Measurements from ENCODE around the gene MACROD2. TPM values are rescaled to one million over a fixed set of nuclear protein-coding genes. Genes with fewer than 3 reads are reported as not detected.

MACROD2 gene
- total and polyA plus RNA-seq, 2 of the 4 experiments (the other 2 are of a cell fraction): not detected

GRCh38 chr20:15278041-15278440 lies 1282.7 kb downstream of the MACROD2 start:
- H3K14ac ChIP-seq (replicated peaks; ENCODE audit: low read depth, low read length): no peak overlapping the region
- H4K91ac ChIP-seq (ENCODE audit: insufficient read depth, low read depth, low read length): no peak overlapping the region
- no peak for ATAC-seq (ENCODE audit: low read depth)
- no peak overlapping the region for H2BK120ac ChIP-seq (ENCODE audit: low read depth, low read length)
- H3K23ac ChIP-seq (ENCODE audit: low read depth, low read length): no peak overlapping the region
- no peaks in the 10 kb centered on the region for H3K36me3 ChIP-seq (ENCODE audit: control insufficient read depth, insufficient read depth, low read length)
- no peaks in the 10 kb centered on the region for H3K4me1 ChIP-seq (ENCODE audit: control insufficient read depth, insufficient read depth, low read length)
- H3K79me1 ChIP-seq (ENCODE audit: low read depth in 1 of 2, low read length in 2 of 2): no peaks in the 10 kb centered on the region
- ChIA-PET CTCF (no interaction called here), POLR2A (ENCODE audit: unreplicated experiment) (no interaction called here)
- BruUV-seq (replicated peaks): no TSS peak
- no peak overlapping the region for H3K27ac ChIP-seq (ENCODE audit: insufficient read depth, low read length)
- H2AK5ac ChIP-seq (ENCODE audit: low read depth, low read length): no peak overlapping the region
- H3K18ac ChIP-seq (ENCODE audit: low read depth, low read length): no peak overlapping the region
- H2BK20ac ChIP-seq (ENCODE audit: low read depth, low read length): no peak overlapping the region
- H2AFZ ChIP-seq (replicated peaks; ENCODE audit: low read length, poor library complexity): no peak overlapping the region
- peaks cover 6% of the 10 kb centered on the region for H3K9me3 ChIP-seq (ENCODE audit: control insufficient read depth, insufficient read depth, low read length)
- no peak for TF ChIP-seq RCOR1 (IDR thresholded peaks at IDR 0.05; ENCODE audit: insufficient replicate concordance, low read length)
- TF ChIP-seq CHD1 (IDR thresholded peaks at IDR 0.05; ENCODE audit: low read depth, low read length): no peak
- no peak overlapping the region for H2BK5ac ChIP-seq (ENCODE audit: low read depth, low read length, poor library complexity, severe bottlenecking)
- H4K20me1 ChIP-seq (ENCODE audit: insufficient read depth, low read length): no peaks in the 10 kb centered on the region
- H3K4me2 ChIP-seq (ENCODE audit: low read depth, low read length): no peak overlapping the region
- dilution Hi-C loops (cut with HindIII; ENCODE audit: low sequenced_read_pairs, unreplicated experiment) (no loop called here), in situ Hi-C loops (cut with MboI; ENCODE audit: low sequenced_read_pairs) (no loop called here), intact Hi-C loops (cut with micrococcal nuclease) (no loop called here)
- H3K9me1 ChIP-seq (ENCODE audit: insufficient read depth, low read length): no peaks in the 10 kb centered on the region
- DNase-seq: no peak
- H3K56ac ChIP-seq (ENCODE audit: extremely low read depth, insufficient read depth, low read length): no peak overlapping the region
- H2AK9ac ChIP-seq (replicated peaks; ENCODE audit: low read depth, low read length, poor library complexity): no peak overlapping the region
- H2BK15ac ChIP-seq (ENCODE audit: low read depth, low read length): no peak overlapping the region
- H4K5ac ChIP-seq (ENCODE audit: low read depth, low read length): no peak overlapping the region
- H3K27me3 ChIP-seq (ENCODE audit: control insufficient read depth, insufficient read depth, low read length): no peaks in the 10 kb centered on the region
- no peak overlapping the region for H4K8ac ChIP-seq (ENCODE audit: low read depth in 2 of 2, low read length in 2 of 2)
- H3K9ac ChIP-seq (ENCODE audit: low read depth, low read length): no peak overlapping the region
- H3K4me3 ChIP-seq (ENCODE audit: insufficient read depth, low read depth, low read length): no peak overlapping the region
- H3K4ac ChIP-seq (ENCODE audit: low read depth, low read length): no peak overlapping the region

All from IMR-90 (cell line).